Frontal cortex (tissue), 4 donors: ENCODE data around the gene PCBP3. TPM values are rescaled to one million over a fixed set of nuclear protein-coding genes. Genes with fewer than 3 reads are reported as not detected.
"Not testable (repeated sequence)": the region's sequence is repeated elsewhere in the genome, so short reads cannot be mapped to it uniquely, and the experiment has no call there.

Experiments
- DNase-seq, 2 donors: peaks; one replicate each; pipeline ENCODE4 v3.0.0; 2012; ENCODE audit warnings: low spot score in 2 of 2
- FAIRE-seq: peaks from 2 replicates; lab custom pipeline; 2012; peaks lifted over from hg19 to GRCh38; lab: Jason Lieb, UNC
- total RNA-seq: library from RNA; depleted of rRNA; stranded (reverse); fragments of >200 nt; gene quantifications from one replicate; pipeline ENCODE4 v1.2.3, GENCODE V29; 2014
- donor health status: control.
- donor health status: control.
- donor health status: control.

The PCBP3 gene
- total RNA-seq, 1 donor from 2014 or later: 7.3 TPM

- no peak for FAIRE-seq
- DNase-seq: no peak
Observed at GRCh38 chr21:45611939-45612664, 31.4 kb upstream of the PCBP3 start.

- FAIRE-seq: not testable (repeated sequence)
Observed at GRCh38 chr21:45612665-45613019, 30.9 kb upstream of the PCBP3 start.

GRCh38 chr21:45613396-45613795 is 30.1 kb upstream of the PCBP3 start:
- DNase-seq: no peak
- FAIRE-seq: no peak

More at GRCh38 chr21:45612665-45613019, 30.9 kb upstream of the PCBP3 start:
- DNase-seq: not testable (repeated sequence)

GRCh38 chr21:45613881-45614280 is 29.6 kb upstream of the PCBP3 start:
- DNase-seq: no peak
- FAIRE-seq: no peak

GRCh38 chr21:45615145-45615711 is 28.3 kb upstream of the PCBP3 start:
- no peak for FAIRE-seq
- DNase-seq: no peak

GRCh38 chr21:45617021-45617921 is 26.3 kb upstream of the PCBP3 start:
- no peak for FAIRE-seq

GRCh38 chr21:45618287-45618686 is 25.2 kb upstream of the PCBP3 start:
- DNase-seq: no peak
- no peak for FAIRE-seq

More at GRCh38 chr21:45617021-45617921, 26.3 kb upstream of the PCBP3 start:
- DNase-seq: no peak

- FAIRE-seq: no peak
- DNase-seq: no peak
Observed at GRCh38 chr21:45618846-45619485, 24.6 kb upstream of the PCBP3 start.

GRCh38 chr21:45620201-45620923 is 23.2 kb upstream of the PCBP3 start:
- DNase-seq (no peak), FAIRE-seq (no peak)

GRCh38 chr21:45621435-45622331 is 21.8 kb upstream of the PCBP3 start:
- not testable (repeated sequence) for DNase-seq, FAIRE-seq

- DNase-seq (no peak), FAIRE-seq (no peak)
Observed at GRCh38 chr21:45622416-45623097, 21.0 kb upstream of the PCBP3 start.

GRCh38 chr21:45623436-45623835 is 20.1 kb upstream of the PCBP3 start:
- FAIRE-seq (no peak), DNase-seq (no peak)

- FAIRE-seq, DNase-seq: not testable (repeated sequence)
Observed at GRCh38 chr21:45626127-45626526, 17.4 kb upstream of the PCBP3 start.

- no peak for FAIRE-seq
- no peak for DNase-seq
Observed at GRCh38 chr21:45629046-45629981, 14.2 kb upstream of the PCBP3 start.

GRCh38 chr21:45630066-45630694 is 13.3 kb upstream of the PCBP3 start:
- DNase-seq: no peak
- FAIRE-seq: no peak

- no peak for DNase-seq
Observed at GRCh38 chr21:45630876-45631275, 12.6 kb upstream of the PCBP3 start.

More at GRCh38 chr21:45630876-45631275, 12.6 kb upstream of the PCBP3 start:
- no peak for FAIRE-seq
